Lower lobe of right lung (tissue), 2 donors: Measurements from ENCODE around the gene IFI16. TPM values are rescaled to one million over a fixed set of nuclear protein-coding genes. Genes with fewer than 3 reads are reported as not detected.
A peak's percentile ranks its signal among the peaks of the same experiment; 100 is the strongest.

ENCODE experiments used
- ATAC-seq, 2 donors: fragments of 200-7000 bp; cut with Tn5 transposase; one replicate each; pipeline ENCODE4 v1.9.1; 2020 to 2022; ENCODE audit warnings: mild to moderate bottlenecking in 2 of 2, moderate library complexity in 2 of 2
- DNase-seq: peaks from one replicate; pipeline ENCODE4 v3.0.0-alpha.2; 2020
- H3K27ac ChIP-seq: fragments of 200-600 bp; one replicate; pipeline ENCODE4 v1.8.0; 2022
- H3K27me3 ChIP-seq: fragments of 200-600 bp; one replicate; pipeline ENCODE4 v1.8.0; 2022; ENCODE audit warnings: low read depth
- H3K36me3 ChIP-seq: fragments of 200-600 bp; one replicate; pipeline ENCODE4 v1.8.0; 2022; ENCODE audit warnings: mild to moderate bottlenecking
- H3K4me1 ChIP-seq: fragments of 200-600 bp; one replicate; pipeline ENCODE4 v1.8.0; 2022
- H3K4me3 ChIP-seq: fragments of 200-600 bp; one replicate; pipeline ENCODE4 v1.8.0; 2022; ENCODE audit warnings: mild to moderate bottlenecking
- H3K9me3 ChIP-seq: fragments of 200-600 bp; one replicate; pipeline ENCODE4 v1.8.0; 2022
- intact Hi-C: fragments of 100-400 bp; cut with DNase I; formaldehyde crosslinking; loops from one replicate; pipeline ENCODE4 v1.11.0; 2022
- total RNA-seq: library from RNA; stranded (reverse); fragmentation: NEBNext Ultra II Directional; extraction: Animal tissue kit (Norgen Biotek cat#: 25700); gene quantifications from one replicate; pipeline ENCODE4 v1.2.1, GENCODE V29; 2021
- TF ChIP-seq, protein P1 (sequence below): fragments of 200-600 bp; IDR thresholded peaks from one replicate; pipeline ENCODE4 v1.8.0; 2022; ENCODE audit warnings: antibody characterized with exemption, mild to moderate bottlenecking
- donor health status: DM: no; HTN: yes; CAD: no; lungs with severe emphysema.

The IFI16 gene
- total RNA-seq, 1 donor from 2014 or later = 102 TPM

DNA sequence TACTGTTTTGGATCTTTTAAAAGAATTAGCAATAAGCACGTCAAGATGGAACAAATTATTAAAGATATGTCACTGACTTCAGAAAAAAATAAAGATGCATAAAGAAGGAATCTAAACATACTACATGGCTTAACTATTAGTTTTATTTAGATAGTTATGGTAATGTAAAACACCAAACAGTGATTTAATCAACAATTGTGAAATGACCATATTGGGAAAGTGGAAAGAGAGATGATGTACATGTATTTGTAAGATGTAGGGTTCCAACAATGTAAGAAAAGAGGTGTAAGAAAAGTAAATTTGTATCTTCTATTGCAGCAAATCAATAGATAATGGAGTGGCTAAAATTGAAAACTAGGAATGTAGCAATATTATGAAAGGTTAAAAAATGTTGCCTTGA is 73.3 kb downstream of the IFI16 start:
- Histone ChIP-seq H3K4me3 (no peak overlapping the region), H3K36me3 (no peaks in the 10 kb centered on the region), H3K27me3 (no peaks in the 10 kb centered on the region), H3K9me3 (no peaks in the 10 kb centered on the region), H3K27ac (no peak overlapping the region), H3K4me1 (no peaks in the 10 kb centered on the region)
- TF ChIP-seq, protein P1, sequence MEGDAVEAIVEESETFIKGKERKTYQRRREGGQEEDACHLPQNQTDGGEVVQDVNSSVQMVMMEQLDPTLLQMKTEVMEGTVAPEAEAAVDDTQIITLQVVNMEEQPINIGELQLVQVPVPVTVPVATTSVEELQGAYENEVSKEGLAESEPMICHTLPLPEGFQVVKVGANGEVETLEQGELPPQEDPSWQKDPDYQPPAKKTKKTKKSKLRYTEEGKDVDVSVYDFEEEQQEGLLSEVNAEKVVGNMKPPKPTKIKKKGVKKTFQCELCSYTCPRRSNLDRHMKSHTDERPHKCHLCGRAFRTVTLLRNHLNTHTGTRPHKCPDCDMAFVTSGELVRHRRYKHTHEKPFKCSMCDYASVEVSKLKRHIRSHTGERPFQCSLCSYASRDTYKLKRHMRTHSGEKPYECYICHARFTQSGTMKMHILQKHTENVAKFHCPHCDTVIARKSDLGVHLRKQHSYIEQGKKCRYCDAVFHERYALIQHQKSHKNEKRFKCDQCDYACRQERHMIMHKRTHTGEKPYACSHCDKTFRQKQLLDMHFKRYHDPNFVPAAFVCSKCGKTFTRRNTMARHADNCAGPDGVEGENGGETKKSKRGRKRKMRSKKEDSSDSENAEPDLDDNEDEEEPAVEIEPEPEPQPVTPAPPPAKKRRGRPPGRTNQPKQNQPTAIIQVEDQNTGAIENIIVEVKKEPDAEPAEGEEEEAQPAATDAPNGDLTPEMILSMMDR = no peak
- no peak for ATAC-seq
- intact Hi-C loops = no loop called here
- no peak for DNase-seq

DNA sequence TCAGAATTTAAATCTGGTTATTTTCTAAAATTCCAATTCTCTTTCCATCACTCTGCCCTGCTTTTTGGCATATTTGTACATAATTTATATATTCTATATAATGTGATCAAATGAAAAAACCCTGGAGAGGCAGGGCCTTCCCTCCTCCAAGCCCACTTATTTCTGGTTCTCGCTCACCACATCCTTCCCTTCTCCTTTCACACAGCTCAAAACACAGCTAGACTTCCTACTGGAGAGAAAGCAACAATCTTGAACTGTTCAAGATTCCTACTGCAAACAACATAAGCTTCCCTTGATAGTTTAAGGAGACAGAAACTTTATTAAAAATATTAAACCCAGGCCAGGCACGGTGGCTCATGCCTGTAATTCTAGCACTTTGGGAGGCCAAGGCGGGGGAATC is 74.4 kb downstream of the IFI16 start:
- DNase-seq = no peak
- intact Hi-C loops = no loop called here
- no peak overlapping the region for H3K27ac ChIP-seq

DNA sequence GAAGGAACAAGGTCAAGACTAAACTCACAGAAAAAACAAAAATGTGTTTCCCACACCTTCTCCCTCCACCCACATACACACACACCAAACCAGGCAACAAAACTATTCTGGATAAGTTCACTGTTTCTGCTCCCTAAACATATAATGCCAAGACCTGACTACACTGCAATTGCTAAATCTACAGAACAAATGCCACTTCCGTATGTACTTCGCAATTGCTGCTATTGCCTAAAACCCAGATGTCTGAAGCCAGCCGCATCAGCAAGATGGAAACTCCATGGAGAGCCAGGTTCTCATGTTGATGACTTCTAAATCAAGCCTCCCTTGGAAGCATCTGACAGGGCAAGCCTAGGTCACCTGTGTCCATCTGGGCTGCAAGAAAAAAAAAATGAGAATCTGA is 75.2 kb downstream of the IFI16 start:
- no peaks in the 10 kb centered on the region for H3K36me3 ChIP-seq
- H3K4me3 ChIP-seq = no peak overlapping the region
- H3K27ac ChIP-seq = no peak overlapping the region
- TF ChIP-seq, protein P1 = no peak
- no peaks in the 10 kb centered on the region for H3K9me3 ChIP-seq
- DNase-seq (no peak), ATAC-seq (peak; percentile 57 to 62)
- intact Hi-C loops = no loop called here
- no peaks in the 10 kb centered on the region for H3K27me3 ChIP-seq
- H3K4me1 ChIP-seq = no peaks in the 10 kb centered on the region

More for the DNA sequence above, 74.4 kb downstream of the IFI16 start:
- TF ChIP-seq, protein P1 = no peak
- H3K4me3 ChIP-seq = no peak overlapping the region
- H3K4me1 ChIP-seq = no peaks in the 10 kb centered on the region
- no peaks in the 10 kb centered on the region for H3K27me3 ChIP-seq
- H3K9me3 ChIP-seq = no peaks in the 10 kb centered on the region
- H3K36me3 ChIP-seq = no peaks in the 10 kb centered on the region
- no peak for ATAC-seq

DNA sequence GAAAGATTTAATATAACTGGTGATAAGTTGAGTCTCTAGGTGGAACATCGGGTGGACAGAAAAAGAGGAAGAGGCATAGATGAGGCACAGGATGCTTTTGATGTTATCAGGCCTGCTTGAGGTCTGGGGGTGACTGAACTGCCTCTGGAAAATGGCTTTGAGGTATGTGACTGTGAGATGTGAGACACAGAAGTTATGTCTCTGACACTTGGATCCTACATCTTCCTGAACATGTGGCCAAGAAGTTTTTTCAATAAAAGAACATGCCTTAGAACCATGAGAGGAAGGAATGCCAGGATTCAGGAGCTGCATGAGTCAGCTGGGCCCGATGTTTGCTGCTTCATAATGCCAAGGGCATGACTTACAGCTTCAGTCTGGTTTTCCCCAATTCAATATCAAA is 78.3 kb downstream of the IFI16 start:
- Histone ChIP-seq H3K4me3 (no peak overlapping the region), H3K27me3 (no peaks in the 10 kb centered on the region), H3K27ac (no peak overlapping the region), H3K4me1 (no peaks in the 10 kb centered on the region), H3K9me3 (no peaks in the 10 kb centered on the region), H3K36me3 (no peaks in the 10 kb centered on the region)
- ATAC-seq (no peak), DNase-seq (no peak)
- intact Hi-C loops = no loop called here
- TF ChIP-seq, protein P1 = no peak

DNA sequence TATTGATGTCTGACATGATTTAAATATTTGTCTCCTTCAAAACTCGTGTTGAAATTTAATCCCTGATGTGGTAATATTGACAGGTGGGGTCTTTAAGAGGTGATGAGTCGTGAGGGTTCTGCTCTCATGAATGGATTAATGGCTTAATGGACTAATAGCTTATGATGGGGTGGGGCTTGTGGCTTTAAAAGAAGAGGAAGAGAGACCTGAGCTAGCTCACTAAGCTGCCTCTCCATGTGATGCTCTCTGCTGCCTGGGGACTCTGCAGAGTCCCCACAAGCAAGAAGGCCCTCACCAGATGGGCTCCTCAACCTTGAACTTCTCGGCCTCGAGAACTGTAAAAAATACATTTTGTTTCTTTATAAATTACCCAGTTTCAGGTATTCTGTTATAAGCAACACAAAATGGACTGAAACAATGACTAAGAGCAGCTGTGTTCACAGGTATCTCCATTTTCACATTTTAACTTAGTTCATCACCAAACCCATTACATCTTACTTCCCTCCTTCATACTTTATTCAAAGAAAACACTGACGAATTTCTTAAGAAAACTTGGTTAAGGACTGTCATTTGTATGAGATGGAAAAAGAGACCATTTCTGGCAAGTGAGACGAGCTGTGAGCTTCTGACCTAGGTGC is 79.0 kb downstream of the IFI16 start:
- Histone ChIP-seq H3K27me3 (no peaks in the 10 kb centered on the region), H3K36me3 (no peaks in the 10 kb centered on the region), H3K9me3 (no peaks in the 10 kb centered on the region), H3K4me1 (no peaks in the 10 kb centered on the region), H3K27ac (no peak overlapping the region), H3K4me3 (no peak overlapping the region)
- intact Hi-C loops = no loop called here
- DNase-seq = no peak
- ATAC-seq = no peak
- TF ChIP-seq, protein P1 = no peak
